HEK293 (cell line): ENCODE data around the gene PRR33.

ENCODE experiments used
- CTCF ChIA-PET: fragments of 350-600 bp; formaldehyde crosslinking; extraction: SDS; loops from one replicate; lab custom pipeline; 2021; ENCODE audit warnings: antibody characterized with exemption; lab: Yijun Ruan, JAX
- POLR2A ChIA-PET: fragments of 300-600 bp; formaldehyde crosslinking; extraction: SDS; loops from one replicate; lab custom pipeline; 2020; ENCODE audit warnings: antibody characterized with exemption, inconsistent platforms; lab: Yijun Ruan, JAX
- H3K27ac ChIP-seq: fragments of 200-500 bp; sonication (Bioruptor generic); 2 replicates; pipeline ENCODE4 v1.5.1; 2014; ENCODE audit warnings: low read depth, low read length, control low read depth, inconsistent platforms; ENCODE audit errors: extremely low read depth
- H3K36me3 ChIP-seq, 2 experiments: fragments of 200-500 bp in 1 of 2; sonication (Bioruptor generic) in 1 of 2; 1 replicate in 1 of 2; 2 replicates in 1 of 2; pipeline ENCODE4 v1.5.1; 2014 to 2017; ENCODE audit warnings: inconsistent platforms in 2 of 2, low read length in 2 of 2; ENCODE audit not compliant: control insufficient read depth in 2 of 2, insufficient read depth in 1 of 2
- H3K4me1 ChIP-seq: fragments of 200-500 bp; sonication (Bioruptor generic); 2 replicates; pipeline ENCODE4 v1.5.1; 2014; ENCODE audit warnings: mild to moderate bottlenecking, low read length, inconsistent platforms; ENCODE audit not compliant: control insufficient read depth, insufficient read depth
- H3K4me3 ChIP-seq: 2 replicates; pipeline ENCODE4 v1.5.1; 2011; ENCODE audit warnings: low read depth, mild to moderate bottlenecking, control low read depth, low read length, moderate library complexity
- H3K9me3 ChIP-seq: fragments of 200-500 bp; sonication (Bioruptor generic); 2 replicates; pipeline ENCODE4 v1.5.1; 2014; ENCODE audit warnings: low read depth, low read length, inconsistent platforms; ENCODE audit not compliant: control insufficient read depth, insufficient read depth
- GLI4 ChIP-seq: fragments of 450-650 bp; formaldehyde crosslinking; IDR thresholded peaks from 2 replicates; pipeline ENCODE4 v1.5.1; 2016; ENCODE audit warnings: missing biosample characterization, missing genetic modification characterization
- KLF10 ChIP-seq: fragments of 450-650 bp; IDR thresholded peaks from 2 replicates; pipeline ENCODE4 v1.5.1; 2018; ENCODE audit warnings: missing biosample characterization, mild to moderate bottlenecking, missing genetic modification characterization
- PRDM2 ChIP-seq: fragments of 450-650 bp; formaldehyde crosslinking; IDR thresholded peaks from 2 replicates; pipeline ENCODE4 v1.5.1; 2016; ENCODE audit warnings: missing biosample characterization, missing genetic modification characterization, borderline replicate concordance
- ZBTB17 ChIP-seq: fragments of 450-650 bp; formaldehyde crosslinking; IDR thresholded peaks from 2 replicates; pipeline ENCODE4 v1.5.1; 2016; ENCODE audit warnings: missing biosample characterization, missing genetic modification characterization
- ZBTB48 ChIP-seq: fragments of 450-650 bp; formaldehyde crosslinking; IDR thresholded peaks from 2 replicates; pipeline ENCODE4 v1.5.1; 2016; ENCODE audit warnings: missing biosample characterization, missing genetic modification characterization
- ZNF16 ChIP-seq: fragments of 450-650 bp; formaldehyde crosslinking; IDR thresholded peaks from 2 replicates; pipeline ENCODE4 v1.5.1; 2016; ENCODE audit warnings: low read depth, missing biosample characterization, missing genetic modification characterization
- ZNF19 ChIP-seq: fragments of 450-650 bp; formaldehyde crosslinking; IDR thresholded peaks from 2 replicates; pipeline ENCODE4; 2016; ENCODE audit warnings: missing biosample characterization, missing genetic modification characterization, low read depth
- ZNF221 ChIP-seq: fragments of 450-650 bp; formaldehyde crosslinking; IDR thresholded peaks from 2 replicates; pipeline ENCODE4 v1.5.1; 2017; ENCODE audit warnings: missing biosample characterization, missing genetic modification characterization, borderline replicate concordance
- ZNF24 ChIP-seq: fragments of 450-650 bp; formaldehyde crosslinking; IDR thresholded peaks from 2 replicates; pipeline ENCODE4 v1.5.1; 2016; ENCODE audit warnings: missing biosample characterization, missing genetic modification characterization
- ZNF248 ChIP-seq: fragments of 450-650 bp; formaldehyde crosslinking; IDR thresholded peaks from 2 replicates; pipeline ENCODE4 v1.5.1; 2017; ENCODE audit warnings: missing biosample characterization, missing genetic modification characterization
- ZNF266 ChIP-seq: fragments of 450-650 bp; formaldehyde crosslinking; IDR thresholded peaks from 2 replicates; pipeline ENCODE4 v1.5.1; 2016; ENCODE audit warnings: missing biosample characterization, missing genetic modification characterization, low read depth
- ZNF354C ChIP-seq: fragments of 450-650 bp; formaldehyde crosslinking; IDR thresholded peaks from 2 replicates; pipeline ENCODE4 v1.5.1; 2016; ENCODE audit warnings: missing biosample characterization, missing genetic modification characterization, low read depth, borderline replicate concordance
- ZNF501 ChIP-seq: fragments of 450-650 bp; formaldehyde crosslinking; IDR thresholded peaks from 2 replicates; pipeline ENCODE4 v1.5.1; 2016; ENCODE audit warnings: missing biosample characterization, missing genetic modification characterization
- ZNF521 ChIP-seq: fragments of 450-650 bp; formaldehyde crosslinking; IDR thresholded peaks from 2 replicates; pipeline ENCODE4 v1.5.1; 2017; ENCODE audit warnings: missing biosample characterization, mild to moderate bottlenecking, missing genetic modification characterization
- ZNF561 ChIP-seq: fragments of 450-650 bp; IDR thresholded peaks from 2 replicates; pipeline ENCODE4 v1.5.1; 2018; ENCODE audit warnings: missing biosample characterization, missing genetic modification characterization, borderline replicate concordance
- ZNF621 ChIP-seq: fragments of 450-650 bp; formaldehyde crosslinking; IDR thresholded peaks from 2 replicates; pipeline ENCODE4 v1.5.1; 2017; ENCODE audit warnings: missing biosample characterization, missing genetic modification characterization
- ZNF645 ChIP-seq: fragments of 450-650 bp; formaldehyde crosslinking; IDR thresholded peaks from 2 replicates; pipeline ENCODE4; 2016; ENCODE audit warnings: missing biosample characterization, missing genetic modification characterization
- ZNF701 ChIP-seq: fragments of 450-650 bp; formaldehyde crosslinking; IDR thresholded peaks from 2 replicates; pipeline ENCODE4 v1.5.1; 2016; ENCODE audit warnings: missing biosample characterization, missing genetic modification characterization
- ZSCAN18 ChIP-seq: fragments of 450-650 bp; formaldehyde crosslinking; IDR thresholded peaks from 2 replicates; pipeline ENCODE4 v1.5.1; 2016; ENCODE audit warnings: missing biosample characterization, missing genetic modification characterization
- TF ChIP-seq, protein P1 (sequence below): fragments of 450-650 bp; formaldehyde crosslinking; IDR thresholded peaks from 2 replicates; pipeline ENCODE4 v1.5.1; 2017; ENCODE audit warnings: missing biosample characterization, missing genetic modification characterization

Gene PRR33

GRCh38 chr11:1877211-1878136 lies 14.2 kb downstream of the PRR33 start:
- Histone ChIP-seq H3K9me3 (no peaks in the 10 kb centered on the region), H3K36me3 (no peaks in the 10 kb centered on the region), H3K4me3 (no peak overlapping the region)
- POLR2A ChIA-PET = no interaction called here
- no peak for TF ChIP-seq KLF10
- TF ChIP-seq ZBTB17 (tag by site-specific recombination) = no peak
- TF ChIP-seq GLI4 (tag by site-specific recombination) = no peak
- no peak for TF ChIP-seq ZNF248 (tag by site-specific recombination)
- TF ChIP-seq ZNF501 (tag by site-specific recombination) = no peak
- TF ChIP-seq ZNF701 (tag by site-specific recombination) = no peak
- no peak for TF ChIP-seq ZNF19
- no peak for TF ChIP-seq PRDM2
- no peak for TF ChIP-seq ZNF24 (tag by site-specific recombination)
- TF ChIP-seq ZNF221 (tag by site-specific recombination) = no peak
- TF ChIP-seq ZNF645 = no peak
- TF ChIP-seq, protein P1, sequence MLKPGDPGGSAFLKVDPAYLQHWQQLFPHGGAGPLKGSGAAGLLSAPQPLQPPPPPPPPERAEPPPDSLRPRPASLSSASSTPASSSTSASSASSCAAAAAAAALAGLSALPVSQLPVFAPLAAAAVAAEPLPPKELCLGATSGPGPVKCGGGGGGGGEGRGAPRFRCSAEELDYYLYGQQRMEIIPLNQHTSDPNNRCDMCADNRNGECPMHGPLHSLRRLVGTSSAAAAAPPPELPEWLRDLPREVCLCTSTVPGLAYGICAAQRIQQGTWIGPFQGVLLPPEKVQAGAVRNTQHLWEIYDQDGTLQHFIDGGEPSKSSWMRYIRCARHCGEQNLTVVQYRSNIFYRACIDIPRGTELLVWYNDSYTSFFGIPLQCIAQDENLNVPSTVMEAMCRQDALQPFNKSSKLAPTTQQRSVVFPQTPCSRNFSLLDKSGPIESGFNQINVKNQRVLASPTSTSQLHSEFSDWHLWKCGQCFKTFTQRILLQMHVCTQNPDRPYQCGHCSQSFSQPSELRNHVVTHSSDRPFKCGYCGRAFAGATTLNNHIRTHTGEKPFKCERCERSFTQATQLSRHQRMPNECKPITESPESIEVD (tag by site-specific recombination) = no peak
- TF ChIP-seq ZBTB48 (tag by site-specific recombination) = no peak
- TF ChIP-seq ZNF266 (tag by site-specific recombination) = no peak
- TF ChIP-seq ZNF621 (tag by site-specific recombination) = no peak
- no peak for TF ChIP-seq ZNF561 (tag by site-specific recombination)
- no peak for TF ChIP-seq ZSCAN18
- TF ChIP-seq ZNF521 (tag by site-specific recombination) = no peak
- no peak for TF ChIP-seq ZNF16 (tag by site-specific recombination)
- no peak for TF ChIP-seq ZNF354C
- TF ChIP-seq, all 188 proteins: peak for 0
- H3K4me1 ChIP-seq = no peaks in the 10 kb centered on the region
- H3K27ac ChIP-seq = no peak overlapping the region
- CTCF ChIA-PET = interaction anchor here (0.7 to 3.5 kb wide), 8 partner anchors 30 to 279 kb away, joined by 3 to 30 read pairs (median 6); no protein-coding TSS in a partner anchor
